ENCODE measurements around the gene MAPK4.
"Not testable (repeated sequence)": the region's sequence is repeated elsewhere in the genome, so short reads cannot be mapped to it uniquely, and the experiment has no call there.

Gene MAPK4

GRCh38 chr18:50559752-50560680 is at the start of gene MAPK4:
Gene MAPK4 (plus strand): TSS chr18:50560087. CDS start chr18:50663959, 103,872 bp downstream.
- Histone ChIP-seq H3K9ac (ENCODE audit: low read length) (peak within 1 kb of the TSS; percentile 59), H3K27me3 (ENCODE audit: control insufficient read depth, insufficient read depth, low read length) (peaks cover 52% of the 10 kb centered on the region), H3K4me1 (ENCODE audit: control insufficient read depth, insufficient read depth, low read length) (peaks cover 12% of the 10 kb centered on the region), H3K4me3 (ENCODE audit: low read length) (peak within 1 kb of the TSS; percentile 27), H3K36me3 (ENCODE audit: control insufficient read depth, insufficient read depth, low read length) (no peaks in the 10 kb centered on the region), H3K9me3 (ENCODE audit: control insufficient read depth, low read length) (no peaks in the 10 kb centered on the region)

DNA sequence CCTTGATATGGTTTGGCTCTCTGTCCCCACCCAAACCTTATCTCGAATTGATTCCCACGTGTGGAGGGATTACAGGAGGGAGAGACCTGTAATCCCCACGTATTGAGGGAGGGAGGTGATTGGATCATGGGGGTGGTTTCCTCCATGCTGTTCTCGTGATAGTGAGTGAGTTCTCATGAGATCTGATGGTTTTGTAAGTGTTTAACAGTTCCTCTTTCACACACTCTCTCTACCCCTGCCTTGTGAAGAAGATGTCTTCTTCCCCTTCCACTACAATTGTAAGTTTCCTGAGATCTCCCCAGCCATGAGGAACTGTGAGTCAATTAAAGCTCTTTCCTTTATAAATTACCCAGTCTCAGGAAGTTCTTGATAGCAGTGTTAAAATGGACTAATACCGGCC is 42.6 kb upstream of the MAPK4 start:
- not testable (repeated sequence) for H3K36me3 ChIP-seq (ENCODE audit: control insufficient read depth, insufficient read depth, low read length); H3K4me1 ChIP-seq (ENCODE audit: control insufficient read depth, insufficient read depth, low read length); H3K9me3 ChIP-seq (ENCODE audit: control insufficient read depth, low read length); H3K4me3 ChIP-seq (ENCODE audit: low read length); H3K27me3 ChIP-seq (ENCODE audit: control insufficient read depth, insufficient read depth, low read length); H3K9ac ChIP-seq (ENCODE audit: low read length)

GRCh38 chr18:50518787-50519546 is 40.9 kb upstream of the MAPK4 start:
- Histone ChIP-seq H3K4me3 (ENCODE audit: low read length) (no peak overlapping the region), H3K36me3 (ENCODE audit: control insufficient read depth, insufficient read depth, low read length) (no peaks in the 10 kb centered on the region), H3K9ac (ENCODE audit: low read length) (no peak overlapping the region), H3K9me3 (ENCODE audit: control insufficient read depth, low read length) (no peaks in the 10 kb centered on the region), H3K4me1 (ENCODE audit: control insufficient read depth, insufficient read depth, low read length) (no peaks in the 10 kb centered on the region), H3K27me3 (ENCODE audit: control insufficient read depth, insufficient read depth, low read length) (no peaks in the 10 kb centered on the region)

GRCh38 chr18:50523165-50523564 is 36.7 kb upstream of the MAPK4 start:
- Histone ChIP-seq H3K9me3 (ENCODE audit: control insufficient read depth, low read length) (no peaks in the 10 kb centered on the region), H3K4me1 (ENCODE audit: control insufficient read depth, insufficient read depth, low read length) (no peaks in the 10 kb centered on the region), H3K4me3 (ENCODE audit: low read length) (no peak overlapping the region), H3K9ac (ENCODE audit: low read length) (no peak overlapping the region), H3K27me3 (ENCODE audit: control insufficient read depth, insufficient read depth, low read length) (no peaks in the 10 kb centered on the region), H3K36me3 (ENCODE audit: control insufficient read depth, insufficient read depth, low read length) (no peaks in the 10 kb centered on the region)

DNA sequence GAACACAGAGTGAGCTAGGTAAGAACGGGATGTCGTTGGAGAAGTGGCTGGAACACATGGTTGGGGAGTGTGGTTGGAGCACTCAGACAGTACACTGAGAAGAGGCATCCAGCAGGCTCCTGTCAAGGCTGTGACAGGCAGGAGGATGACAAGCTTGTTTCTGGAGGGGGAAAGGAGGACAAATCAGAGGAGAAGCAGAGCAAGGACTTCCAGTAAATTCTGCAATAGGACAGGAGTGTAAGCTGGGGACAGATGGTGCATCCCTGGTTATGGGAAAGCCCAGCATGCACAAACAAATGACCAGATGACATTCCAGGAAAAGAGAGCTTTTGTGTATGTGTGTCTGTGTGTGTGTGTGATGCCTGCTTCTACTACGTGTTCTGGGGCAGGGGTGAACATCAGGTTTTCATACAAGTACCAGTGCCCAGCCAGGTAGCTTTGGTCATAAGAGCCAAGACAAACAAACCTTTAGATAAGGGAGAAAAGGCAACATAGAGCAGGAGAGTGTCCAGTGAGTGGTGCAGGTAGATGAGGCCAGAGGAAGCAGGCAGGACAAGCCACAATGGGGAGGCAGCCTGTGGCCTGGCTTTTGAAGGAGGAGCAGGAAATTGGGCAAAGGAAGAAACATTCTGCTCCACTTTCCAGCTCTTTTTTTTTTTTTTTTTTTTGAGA is 32.1 kb upstream of the MAPK4 start:
- Histone ChIP-seq H3K9ac (ENCODE audit: low read length) (no peak overlapping the region), H3K4me3 (ENCODE audit: low read length) (no peak overlapping the region)

GRCh38 chr18:50528806-50529205 is 31.1 kb upstream of the MAPK4 start:
- no peaks in the 10 kb centered on the region for H3K4me1 ChIP-seq (ENCODE audit: control insufficient read depth, insufficient read depth, low read length)
- no peak overlapping the region for H3K9ac ChIP-seq (ENCODE audit: low read length)
- no peaks in the 10 kb centered on the region for H3K36me3 ChIP-seq (ENCODE audit: control insufficient read depth, insufficient read depth, low read length)

More for the DNA sequence above, 32.1 kb upstream of the MAPK4 start:
- Histone ChIP-seq H3K36me3 (ENCODE audit: control insufficient read depth, insufficient read depth, low read length) (no peaks in the 10 kb centered on the region), H3K9me3 (ENCODE audit: control insufficient read depth, low read length) (no peaks in the 10 kb centered on the region), H3K4me1 (ENCODE audit: control insufficient read depth, insufficient read depth, low read length) (no peaks in the 10 kb centered on the region), H3K27me3 (ENCODE audit: control insufficient read depth, insufficient read depth, low read length) (no peaks in the 10 kb centered on the region)

DNA sequence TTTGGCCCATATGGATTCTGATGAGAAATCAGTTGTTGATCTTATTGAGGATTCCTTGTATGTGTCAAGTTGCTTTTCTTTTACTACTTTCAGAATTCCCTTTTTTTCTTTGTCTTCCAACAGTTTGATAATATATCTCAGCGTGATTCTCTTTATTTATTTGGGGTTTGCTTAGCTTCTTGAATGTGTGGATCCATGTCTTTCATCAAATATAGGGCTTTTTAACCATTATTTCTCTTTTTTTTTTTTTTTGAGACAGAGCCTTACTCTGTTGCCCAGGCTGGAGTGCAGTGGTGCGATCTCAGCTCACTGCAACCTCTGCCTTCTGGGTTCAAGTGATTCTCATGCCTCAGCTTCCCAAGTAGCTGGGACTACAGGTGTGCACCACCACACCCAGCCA is 26.1 kb upstream of the MAPK4 start:
- H3K9me3 ChIP-seq (ENCODE audit: control insufficient read depth, low read length); H3K9ac ChIP-seq (ENCODE audit: low read length); H3K4me3 ChIP-seq (ENCODE audit: low read length); H3K36me3 ChIP-seq (ENCODE audit: control insufficient read depth, insufficient read depth, low read length); H3K4me1 ChIP-seq (ENCODE audit: control insufficient read depth, insufficient read depth, low read length); H3K27me3 ChIP-seq (ENCODE audit: control insufficient read depth, insufficient read depth, low read length): not testable (repeated sequence)

More at GRCh38 chr18:50528806-50529205, 31.1 kb upstream of the MAPK4 start:
- no peaks in the 10 kb centered on the region for H3K9me3 ChIP-seq (ENCODE audit: control insufficient read depth, low read length)
- no peak overlapping the region for H3K4me3 ChIP-seq (ENCODE audit: low read length)
- no peaks in the 10 kb centered on the region for H3K27me3 ChIP-seq (ENCODE audit: control insufficient read depth, insufficient read depth, low read length)

DNA sequence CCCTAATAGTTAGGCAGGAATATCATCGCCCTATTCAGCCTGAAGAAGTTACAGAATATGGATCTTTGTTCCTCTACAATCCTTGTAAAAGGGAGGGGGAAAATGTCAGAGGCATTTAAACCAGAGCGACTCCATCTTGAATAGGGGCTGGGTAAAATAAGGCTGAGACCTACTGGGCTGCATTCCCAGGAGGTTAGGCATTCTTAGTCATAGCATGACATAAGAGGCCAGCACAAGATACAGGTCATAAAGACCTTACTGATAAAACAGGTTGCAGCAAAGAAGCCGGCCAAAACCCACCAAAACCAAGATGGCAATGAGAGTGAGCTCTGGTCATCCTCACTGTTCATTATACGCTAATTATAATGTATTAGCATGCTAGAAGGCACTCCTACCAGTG is 15.4 kb upstream of the MAPK4 start:
- H3K9ac ChIP-seq (ENCODE audit: low read length); H3K27me3 ChIP-seq (ENCODE audit: control insufficient read depth, insufficient read depth, low read length); H3K36me3 ChIP-seq (ENCODE audit: control insufficient read depth, insufficient read depth, low read length); H3K4me1 ChIP-seq (ENCODE audit: control insufficient read depth, insufficient read depth, low read length); H3K9me3 ChIP-seq (ENCODE audit: control insufficient read depth, low read length); H3K4me3 ChIP-seq (ENCODE audit: low read length): not testable (repeated sequence)

DNA sequence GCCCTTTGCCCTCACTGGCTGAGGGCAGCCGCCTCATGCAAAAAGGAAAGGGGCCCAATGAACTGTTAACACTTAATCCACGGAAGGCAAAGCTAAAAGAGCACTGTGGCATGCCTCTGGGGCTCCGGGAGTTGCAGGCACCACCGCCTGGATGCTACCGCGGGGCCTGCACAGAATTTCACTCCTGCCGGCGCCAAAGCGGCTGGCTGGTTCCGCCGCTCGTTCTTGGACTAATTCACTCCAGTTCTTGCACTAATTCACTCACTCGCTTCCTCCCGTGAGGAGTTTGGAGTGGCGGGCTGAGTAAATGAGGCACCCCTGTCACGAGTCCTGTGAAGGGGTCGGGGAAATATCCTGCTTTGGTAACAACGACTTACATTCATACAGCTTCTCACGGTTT is 14.0 kb upstream of the MAPK4 start:
- no peaks in the 10 kb centered on the region for H3K4me1 ChIP-seq (ENCODE audit: control insufficient read depth, insufficient read depth, low read length)
- H3K27me3 ChIP-seq (ENCODE audit: control insufficient read depth, insufficient read depth, low read length), result no peaks in the 10 kb centered on the region
- H3K9me3 ChIP-seq (ENCODE audit: control insufficient read depth, low read length), result no peaks in the 10 kb centered on the region
- H3K36me3 ChIP-seq (ENCODE audit: control insufficient read depth, insufficient read depth, low read length), result no peaks in the 10 kb centered on the region
- H3K9ac ChIP-seq (ENCODE audit: low read length), result no peak overlapping the region
- H3K4me3 ChIP-seq (ENCODE audit: low read length), result no peak overlapping the region

- H3K9me3 ChIP-seq (ENCODE audit: control insufficient read depth, low read length), result no peaks in the 10 kb centered on the region
- no peaks in the 10 kb centered on the region for H3K4me1 ChIP-seq (ENCODE audit: control insufficient read depth, insufficient read depth, low read length)
- no peaks in the 10 kb centered on the region for H3K27me3 ChIP-seq (ENCODE audit: control insufficient read depth, insufficient read depth, low read length)
- H3K36me3 ChIP-seq (ENCODE audit: control insufficient read depth, insufficient read depth, low read length), result no peaks in the 10 kb centered on the region
- H3K9ac ChIP-seq (ENCODE audit: low read length), result no peak overlapping the region
- H3K4me3 ChIP-seq (ENCODE audit: low read length), result no peak overlapping the region
Measured at GRCh38 chr18:50548160-50548559, 11.7 kb upstream of the MAPK4 start.

DNA sequence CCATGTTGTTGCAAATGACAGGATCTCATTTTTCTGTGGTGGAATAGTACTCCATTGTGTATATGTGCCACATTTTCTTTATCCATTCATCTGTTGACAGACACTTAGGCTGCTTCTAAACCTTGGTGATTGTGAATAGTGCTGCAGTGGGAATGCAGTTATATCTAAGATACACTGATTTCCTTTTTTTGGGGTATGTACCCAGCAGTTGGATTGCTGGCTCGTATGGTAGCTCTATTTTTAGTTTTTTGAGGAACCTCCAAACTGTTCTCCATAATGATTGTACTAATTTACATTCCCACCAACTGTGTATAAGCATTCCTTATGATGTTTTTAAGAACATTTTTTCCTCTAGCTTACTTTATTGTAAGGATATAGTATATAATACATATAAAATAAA is 8.2 kb upstream of the MAPK4 start:
- not testable (repeated sequence) for H3K36me3 ChIP-seq (ENCODE audit: control insufficient read depth, insufficient read depth, low read length); H3K27me3 ChIP-seq (ENCODE audit: control insufficient read depth, insufficient read depth, low read length); H3K9me3 ChIP-seq (ENCODE audit: control insufficient read depth, low read length); H3K4me3 ChIP-seq (ENCODE audit: low read length); H3K9ac ChIP-seq (ENCODE audit: low read length); H3K4me1 ChIP-seq (ENCODE audit: control insufficient read depth, insufficient read depth, low read length)

- Histone ChIP-seq H3K4me1 (ENCODE audit: control insufficient read depth, insufficient read depth, low read length) (peaks cover 12% of the 10 kb centered on the region), H3K36me3 (ENCODE audit: control insufficient read depth, insufficient read depth, low read length) (no peaks in the 10 kb centered on the region), H3K4me3 (ENCODE audit: low read length) (no peak overlapping the region), H3K9me3 (ENCODE audit: control insufficient read depth, low read length) (no peaks in the 10 kb centered on the region), H3K27me3 (ENCODE audit: control insufficient read depth, insufficient read depth, low read length) (peaks cover 41% of the 10 kb centered on the region), H3K9ac (ENCODE audit: low read length) (no peak overlapping the region)
Measured at GRCh38 chr18:50558157-50558556, 1.7 kb upstream of the MAPK4 start.

All from mucosa of stomach (tissue), 1 donor.